Measurements from ENCODE around the gene CCSAP.

GRCh38 chr1:229309074-229309473 lies 33.8 kb downstream of the CCSAP start:
- TF ChIP-seq POLR2A (IDR thresholded peaks at IDR 0.05; ENCODE audit: low read depth, low read length) (no peak), EP300 (IDR thresholded peaks at IDR 0.05; ENCODE audit: borderline replicate concordance in 1 of 2, control insufficient read depth in 1 of 2, low read depth in 2 of 2, low read length in 2 of 2) (no peak), HSF1 (IDR thresholded peaks at IDR 0.05; ENCODE audit: low read depth, low read length) (no peak), NRF1 (conservative IDR thresholded peaks at IDR 0.05; ENCODE audit: low read depth, low read length) (no peak), SIN3A (IDR thresholded peaks at IDR 0.05; ENCODE audit: low read depth, low read length) (no peak)

Data from GM12878 (cell line).